Kidney (tissue), 14 donors: Measurements from ENCODE around the gene ZBTB11. TPM values are rescaled to one million over a fixed set of nuclear protein-coding genes. Genes with fewer than 3 reads are reported as not detected.
A peak's percentile ranks its signal among the peaks of the same experiment; 100 is the strongest.

Source experiments
- DNase-seq, 5 donors: peaks; one replicate each; pipeline ENCODE4 v3.0.0-alpha.2; 2013 to 2020
- FAIRE-seq: peaks from 2 replicates; lab custom pipeline; 2012; peaks lifted over from hg19 to GRCh38; lab: Jason Lieb, UNC
- H3K27ac ChIP-seq, 2 donors: one replicate each; pipeline ENCODE4 v1.7.0; 2013; ENCODE audit warnings: low read depth in 2 of 2, low read length in 2 of 2, inconsistent platforms in 1 of 2
- H3K27me3 ChIP-seq: one replicate; pipeline ENCODE4 v1.7.1; 2013; ENCODE audit warnings: low read length, inconsistent platforms; ENCODE audit not compliant: control insufficient read depth, insufficient read depth
- H3K36me3 ChIP-seq, 3 donors: one replicate each; pipeline versions ENCODE4 v1.7.0 to v1.7.1; 2013; ENCODE audit warnings: low read length in 3 of 3, control low read depth in 1 of 3, inconsistent platforms in 1 of 3; ENCODE audit not compliant: insufficient read depth in 3 of 3, control insufficient read depth in 2 of 3
- H3K4me1 ChIP-seq, 3 donors: one replicate each; pipeline versions ENCODE4 v1.7.0 to v1.7.1; 2013; ENCODE audit warnings: low read length in 3 of 3, inconsistent platforms in 1 of 3, low read depth in 1 of 3; ENCODE audit not compliant: control insufficient read depth in 2 of 3, insufficient read depth in 2 of 3
- H3K4me3 ChIP-seq, 3 donors: one replicate each; pipeline versions ENCODE4 v1.7.0 to v1.8.1; 2013; ENCODE audit warnings: low read length in 3 of 3, control low read depth in 1 of 3, inconsistent platforms in 1 of 3
- H3K9ac ChIP-seq, 3 donors: one replicate each; pipeline versions ENCODE4 v1.7.0 to v1.7.1; 2013; ENCODE audit warnings: low read length in 3 of 3, control low read depth in 1 of 3, inconsistent platforms in 1 of 3
- H3K9me3 ChIP-seq, 3 donors: one replicate each; pipeline versions ENCODE4 v1.7.0 to v1.7.1; 2013; ENCODE audit warnings: low read length in 3 of 3, control low read depth in 1 of 3, inconsistent platforms in 1 of 3; ENCODE audit not compliant: control insufficient read depth in 2 of 3, insufficient read depth in 1 of 3
- intact Hi-C: fragments of 100-400 bp; cut with DNase I; formaldehyde crosslinking; loops from one replicate; pipeline ENCODE4 v1.11.1; 2022
- polyA plus RNA-seq: library from polyadenylated mRNA; stranded (reverse); fragments of 350-450 nt; fragmentation: Illumina TruSeq; extraction: RNeasy Lipid Tissue Mini Kit (QIAGEN cat#74804); gene quantifications from one replicate; pipeline ENCODE4 v1.2.3, GENCODE V29; 2014; ENCODE audit warnings: low read depth, low replicate concordance; ENCODE audit not compliant: insufficient read depth
- total RNA-seq: library from RNA; stranded (reverse); fragmentation: NEBNext Ultra II Directional; extraction: Animal tissue kit (Norgen Biotek cat#: 25700); gene quantifications from one replicate; pipeline ENCODE4 v1.2.1, GENCODE V29; 2021
- TF ChIP-seq, protein P1 (sequence below): IDR thresholded peaks from 3 replicates; pipeline ENCODE4 v1.5.1; 2012; ENCODE audit warnings: mild to moderate bottlenecking, moderate library complexity, borderline replicate concordance; ENCODE audit not compliant: insufficient read depth; ENCODE audit errors: extremely low read depth
- donor health status: control.
- donor health status: control.
- donor health status: control.
- donor health status: control.
- donor health status: control.
- donor health status: DM: yes; HTN: yes; CAD: no.
- donor health status: Normal renal cell carcinoma (clear cell type).

The ZBTB11 gene
- total and polyA plus RNA-seq, 2 donors from 2014 or later: 4.7 to 14.1 TPM

DNA sequence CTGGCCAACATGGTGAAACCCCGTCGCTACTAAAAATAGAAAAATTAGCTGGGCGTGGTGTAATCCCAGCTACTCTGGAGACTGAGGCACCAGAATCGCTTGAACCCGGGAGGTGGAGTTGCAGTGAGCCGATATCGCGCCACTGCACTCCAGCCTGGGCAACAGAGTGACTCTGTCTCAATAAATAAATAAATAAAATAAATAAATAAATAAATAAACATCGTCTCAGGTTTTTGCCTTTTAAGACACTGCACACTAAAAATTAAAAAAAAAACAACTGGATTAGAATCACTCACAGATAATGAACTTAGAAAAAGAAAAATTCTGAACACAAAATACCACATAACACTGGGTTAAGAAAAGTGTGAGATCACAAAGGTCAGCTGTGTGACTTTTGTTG lies 2.4 kb downstream of the ZBTB11 start:
- Histone ChIP-seq H3K9ac (no peak overlapping the region), H3K27ac (no peak overlapping the region), H3K4me1 (peaks cover 0 to 17% (median 10%) of the 10 kb centered on the region in 3 donors), H3K27me3 (no peaks in the 10 kb centered on the region), H3K36me3 (no peaks in the 10 kb centered on the region), H3K9me3 (no peaks in the 10 kb centered on the region), H3K4me3 (no peak overlapping the region)
- intact Hi-C loops: no loop called here
- TF ChIP-seq, protein P1, sequence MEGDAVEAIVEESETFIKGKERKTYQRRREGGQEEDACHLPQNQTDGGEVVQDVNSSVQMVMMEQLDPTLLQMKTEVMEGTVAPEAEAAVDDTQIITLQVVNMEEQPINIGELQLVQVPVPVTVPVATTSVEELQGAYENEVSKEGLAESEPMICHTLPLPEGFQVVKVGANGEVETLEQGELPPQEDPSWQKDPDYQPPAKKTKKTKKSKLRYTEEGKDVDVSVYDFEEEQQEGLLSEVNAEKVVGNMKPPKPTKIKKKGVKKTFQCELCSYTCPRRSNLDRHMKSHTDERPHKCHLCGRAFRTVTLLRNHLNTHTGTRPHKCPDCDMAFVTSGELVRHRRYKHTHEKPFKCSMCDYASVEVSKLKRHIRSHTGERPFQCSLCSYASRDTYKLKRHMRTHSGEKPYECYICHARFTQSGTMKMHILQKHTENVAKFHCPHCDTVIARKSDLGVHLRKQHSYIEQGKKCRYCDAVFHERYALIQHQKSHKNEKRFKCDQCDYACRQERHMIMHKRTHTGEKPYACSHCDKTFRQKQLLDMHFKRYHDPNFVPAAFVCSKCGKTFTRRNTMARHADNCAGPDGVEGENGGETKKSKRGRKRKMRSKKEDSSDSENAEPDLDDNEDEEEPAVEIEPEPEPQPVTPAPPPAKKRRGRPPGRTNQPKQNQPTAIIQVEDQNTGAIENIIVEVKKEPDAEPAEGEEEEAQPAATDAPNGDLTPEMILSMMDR: no peak
- FAIRE-seq (no peak), DNase-seq (no peak)

GRCh38 chr3:101673953-101674352 lies 3.0 kb downstream of the ZBTB11 start:
- intact Hi-C loops: no loop called here

DNA sequence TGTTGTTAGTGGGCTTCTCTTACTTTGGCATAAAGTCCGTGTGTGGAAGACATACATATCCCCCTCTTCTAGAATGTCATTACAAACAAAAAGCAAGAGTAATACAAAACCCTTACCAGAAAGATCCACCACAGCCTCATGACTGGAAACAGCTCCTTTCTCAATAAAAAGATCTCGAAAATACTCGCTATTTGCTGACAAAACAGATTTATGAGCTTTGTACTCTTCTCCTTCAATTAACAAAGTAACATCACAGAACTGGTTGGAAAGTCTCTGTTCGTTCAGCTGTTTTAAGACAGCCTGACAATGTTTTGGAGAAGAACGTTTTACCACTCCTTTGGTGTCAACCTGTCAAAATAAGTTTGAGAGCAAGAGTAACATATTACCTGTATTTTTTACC lies 5.9 kb downstream of the ZBTB11 start:
- Histone ChIP-seq H3K4me1 (peaks cover 0 to 8% (median 3%) of the 10 kb centered on the region in 3 donors), H3K9ac (no peak overlapping the region), H3K27ac (peak overlapping the region in 1 of 2 donors; percentile 20), H3K36me3 (peaks cover 0 to 7% (median 2%) of the 10 kb centered on the region in 3 donors), H3K9me3 (no peaks in the 10 kb centered on the region), H3K27me3 (no peaks in the 10 kb centered on the region), H3K4me3 (no peak overlapping the region)
- TF ChIP-seq, protein P1: no peak
- no peak for DNase-seq
- FAIRE-seq: no peak
- intact Hi-C loops: no loop called here

More at GRCh38 chr3:101673953-101674352, 3.0 kb downstream of the ZBTB11 start:
- FAIRE-seq (no peak), DNase-seq (no peak)
- Histone ChIP-seq H3K27ac (no peak overlapping the region), H3K36me3 (no peaks in the 10 kb centered on the region), H3K4me3 (no peak overlapping the region), H3K4me1 (peaks cover 0 to 17% (median 10%) of the 10 kb centered on the region in 3 donors), H3K27me3 (no peaks in the 10 kb centered on the region), H3K9ac (no peak overlapping the region), H3K9me3 (no peaks in the 10 kb centered on the region)
- TF ChIP-seq, protein P1: no peak

DNA sequence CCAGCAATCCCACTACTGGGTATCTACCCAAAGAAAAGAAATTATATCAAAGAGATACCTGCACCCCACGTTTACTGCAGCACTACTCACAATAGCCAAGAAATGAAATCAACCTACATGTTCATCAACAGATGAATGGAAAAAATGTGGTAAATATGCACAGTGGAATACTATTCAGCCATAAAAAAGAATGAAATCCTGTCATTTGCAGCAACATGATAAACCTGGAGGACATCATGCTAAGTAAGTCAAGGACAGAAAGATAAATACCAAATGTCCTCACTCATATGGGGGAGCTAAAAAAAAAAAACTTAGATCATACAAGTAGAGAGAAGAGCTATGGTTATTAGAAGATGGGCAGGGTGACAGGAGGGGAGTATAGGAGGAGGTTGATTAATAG lies 9.1 kb downstream of the ZBTB11 start:
- no peaks in the 10 kb centered on the region for H3K27me3 ChIP-seq
- H3K4me3 ChIP-seq: no peak overlapping the region
- H3K9me3 ChIP-seq: no peaks in the 10 kb centered on the region
- DNase-seq (no peak), FAIRE-seq (no peak)
- H3K36me3 ChIP-seq: peaks cover 3 to 27% (median 14%) of the 10 kb centered on the region in 3 donors
- intact Hi-C loops: no loop called here
- H3K27ac ChIP-seq: no peak overlapping the region
- TF ChIP-seq, protein P1: no peak
- peaks cover 0 to 3% (median 0%) of the 10 kb centered on the region in 3 donors for H3K4me1 ChIP-seq
- H3K9ac ChIP-seq: no peak overlapping the region
